ENCODE measurements around the gene MED12L.

The MED12L gene

GRCh38 chr3:151276687-151277042, 191.2 kb downstream of the MED12L start:
- H3K9me3 ChIP-seq (ENCODE audit: control insufficient read depth in 5 of 5, low read length in 5 of 5): no peaks in the 10 kb centered on the region
- H3K4me1 ChIP-seq (ENCODE audit: control insufficient read depth in 5 of 5, insufficient read depth in 5 of 5, low read length in 5 of 5): peaks cover 0 to 8% (median 0%) of the 10 kb centered on the region in 5 donors
- H3K36me3 ChIP-seq (ENCODE audit: control insufficient read depth in 5 of 5, insufficient read depth in 5 of 5, low read length in 5 of 5): no peaks in the 10 kb centered on the region
- H3K9ac ChIP-seq (ENCODE audit: low read length in 5 of 5): no peak overlapping the region
- H3K4me3 ChIP-seq (ENCODE audit: low read depth in 1 of 5, low read length in 5 of 5): peak overlapping the region; percentile 0 to 59 (median 45)
- no peaks in the 10 kb centered on the region for H3K27me3 ChIP-seq (ENCODE audit: control insufficient read depth in 5 of 5, insufficient read depth in 4 of 5, low read length in 5 of 5)
- no peak overlapping the region for H3K27ac ChIP-seq (ENCODE audit: low read depth, low read length)

GRCh38 chr3:151278230-151278629, 192.8 kb downstream of the MED12L start, which contains the start of gene P2RY14:
Gene P2RY14 (minus strand): TSS chr3:151278542. CDS start chr3:151214316, 64,226 bp downstream.
- no peaks in the 10 kb centered on the region for H3K27me3 ChIP-seq (ENCODE audit: control insufficient read depth in 5 of 5, insufficient read depth in 4 of 5, low read length in 5 of 5)
- no peak within 1 kb of the TSS for H3K9ac ChIP-seq (ENCODE audit: low read length in 5 of 5)
- no peaks in the 10 kb centered on the region for H3K36me3 ChIP-seq (ENCODE audit: control insufficient read depth in 5 of 5, insufficient read depth in 5 of 5, low read length in 5 of 5)
- peaks cover 0 to 8% (median 0%) of the 10 kb centered on the region in 5 donors for H3K4me1 ChIP-seq (ENCODE audit: control insufficient read depth in 5 of 5, insufficient read depth in 5 of 5, low read length in 5 of 5)
- no peaks in the 10 kb centered on the region for H3K9me3 ChIP-seq (ENCODE audit: control insufficient read depth in 5 of 5, low read length in 5 of 5)
- H3K4me3 ChIP-seq (ENCODE audit: low read depth in 1 of 5, low read length in 5 of 5): peak within 1 kb of the TSS; percentile 23 to 59 (median 53)
- no peak within 1 kb of the TSS for H3K27ac ChIP-seq (ENCODE audit: low read depth, low read length)

- H3K4me1 ChIP-seq (ENCODE audit: control insufficient read depth in 5 of 5, insufficient read depth in 5 of 5, low read length in 5 of 5): peaks cover 0 to 9% (median 7%) of the 10 kb centered on the region in 5 donors
- no peak overlapping the region for H3K9ac ChIP-seq (ENCODE audit: low read length in 5 of 5)
- H3K27ac ChIP-seq (ENCODE audit: low read depth, low read length): no peak overlapping the region
- no peaks in the 10 kb centered on the region for H3K27me3 ChIP-seq (ENCODE audit: control insufficient read depth in 5 of 5, insufficient read depth in 4 of 5, low read length in 5 of 5)
- H3K9me3 ChIP-seq (ENCODE audit: control insufficient read depth in 5 of 5, low read length in 5 of 5): no peaks in the 10 kb centered on the region
- H3K36me3 ChIP-seq (ENCODE audit: control insufficient read depth in 5 of 5, insufficient read depth in 5 of 5, low read length in 5 of 5): no peaks in the 10 kb centered on the region
- no peak overlapping the region for H3K4me3 ChIP-seq (ENCODE audit: low read depth in 1 of 5, low read length in 5 of 5)
Observed at GRCh38 chr3:151281671-151282324, 196.3 kb downstream of the MED12L start.

- no peak overlapping the region for H3K27ac ChIP-seq (ENCODE audit: low read depth, low read length)
- peaks cover 0 to 9% (median 7%) of the 10 kb centered on the region in 5 donors for H3K4me1 ChIP-seq (ENCODE audit: control insufficient read depth in 5 of 5, insufficient read depth in 5 of 5, low read length in 5 of 5)
- no peaks in the 10 kb centered on the region for H3K36me3 ChIP-seq (ENCODE audit: control insufficient read depth in 5 of 5, insufficient read depth in 5 of 5, low read length in 5 of 5)
- H3K27me3 ChIP-seq (ENCODE audit: control insufficient read depth in 5 of 5, insufficient read depth in 4 of 5, low read length in 5 of 5): no peaks in the 10 kb centered on the region
- H3K9ac ChIP-seq (ENCODE audit: low read length in 5 of 5): no peak overlapping the region
- H3K9me3 ChIP-seq (ENCODE audit: control insufficient read depth in 5 of 5, low read length in 5 of 5): no peaks in the 10 kb centered on the region
- no peak overlapping the region for H3K4me3 ChIP-seq (ENCODE audit: low read depth in 1 of 5, low read length in 5 of 5)
Observed at GRCh38 chr3:151282921-151283320, 197.5 kb downstream of the MED12L start.

- Histone ChIP-seq H3K36me3 (ENCODE audit: control insufficient read depth in 5 of 5, insufficient read depth in 5 of 5, low read length in 5 of 5) (no peaks in the 10 kb centered on the region), H3K4me3 (ENCODE audit: low read depth in 1 of 5, low read length in 5 of 5) (no peak overlapping the region), H3K27ac (ENCODE audit: low read depth, low read length) (no peak overlapping the region), H3K4me1 (ENCODE audit: control insufficient read depth in 5 of 5, insufficient read depth in 5 of 5, low read length in 5 of 5) (peaks cover 0 to 9% (median 7%) of the 10 kb centered on the region in 5 donors), H3K27me3 (ENCODE audit: control insufficient read depth in 5 of 5, insufficient read depth in 4 of 5, low read length in 5 of 5) (no peaks in the 10 kb centered on the region), H3K9ac (ENCODE audit: low read length in 5 of 5) (no peak overlapping the region), H3K9me3 (ENCODE audit: control insufficient read depth in 5 of 5, low read length in 5 of 5) (no peaks in the 10 kb centered on the region)
Observed at GRCh38 chr3:151283387-151283786, 197.9 kb downstream of the MED12L start.

GRCh38 chr3:151283907-151284461, 198.5 kb downstream of the MED12L start:
- Histone ChIP-seq H3K27ac (ENCODE audit: low read depth, low read length) (no peak overlapping the region), H3K9me3 (ENCODE audit: control insufficient read depth in 5 of 5, low read length in 5 of 5) (no peaks in the 10 kb centered on the region), H3K4me1 (ENCODE audit: control insufficient read depth in 5 of 5, insufficient read depth in 5 of 5, low read length in 5 of 5) (peaks cover 0 to 7% (median 5%) of the 10 kb centered on the region in 5 donors), H3K27me3 (ENCODE audit: control insufficient read depth in 5 of 5, insufficient read depth in 4 of 5, low read length in 5 of 5) (no peaks in the 10 kb centered on the region), H3K4me3 (ENCODE audit: low read depth in 1 of 5, low read length in 5 of 5) (no peak overlapping the region), H3K9ac (ENCODE audit: low read length in 5 of 5) (peak overlapping the region in 1 of 5 donors; percentile 53), H3K36me3 (ENCODE audit: control insufficient read depth in 5 of 5, insufficient read depth in 5 of 5, low read length in 5 of 5) (no peaks in the 10 kb centered on the region)

GRCh38 chr3:151285940-151286339, 200.5 kb downstream of the MED12L start:
- Histone ChIP-seq H3K36me3 (ENCODE audit: control insufficient read depth in 5 of 5, insufficient read depth in 5 of 5, low read length in 5 of 5) (no peaks in the 10 kb centered on the region), H3K27ac (ENCODE audit: low read depth, low read length) (no peak overlapping the region), H3K27me3 (ENCODE audit: control insufficient read depth in 5 of 5, insufficient read depth in 4 of 5, low read length in 5 of 5) (no peaks in the 10 kb centered on the region), H3K9ac (ENCODE audit: low read length in 5 of 5) (no peak overlapping the region), H3K4me3 (ENCODE audit: low read depth in 1 of 5, low read length in 5 of 5) (no peak overlapping the region), H3K9me3 (ENCODE audit: control insufficient read depth in 5 of 5, low read length in 5 of 5) (no peaks in the 10 kb centered on the region), H3K4me1 (ENCODE audit: control insufficient read depth in 5 of 5, insufficient read depth in 5 of 5, low read length in 5 of 5) (peaks cover 0 to 7% (median 4%) of the 10 kb centered on the region in 5 donors)

- no peaks in the 10 kb centered on the region for H3K36me3 ChIP-seq (ENCODE audit: control insufficient read depth in 5 of 5, insufficient read depth in 5 of 5, low read length in 5 of 5)
- H3K27me3 ChIP-seq (ENCODE audit: control insufficient read depth in 5 of 5, insufficient read depth in 4 of 5, low read length in 5 of 5): no peaks in the 10 kb centered on the region
- no peaks in the 10 kb centered on the region for H3K9me3 ChIP-seq (ENCODE audit: control insufficient read depth in 5 of 5, low read length in 5 of 5)
- no peaks in the 10 kb centered on the region for H3K4me1 ChIP-seq (ENCODE audit: control insufficient read depth in 5 of 5, insufficient read depth in 5 of 5, low read length in 5 of 5)
- no peak overlapping the region for H3K9ac ChIP-seq (ENCODE audit: low read length in 5 of 5)
- no peak overlapping the region for H3K4me3 ChIP-seq (ENCODE audit: low read depth in 1 of 5, low read length in 5 of 5)
- H3K27ac ChIP-seq (ENCODE audit: low read depth, low read length): no peak overlapping the region
Observed at GRCh38 chr3:151289445-151289844, 204.0 kb downstream of the MED12L start.

GRCh38 chr3:151290673-151291072, 205.2 kb downstream of the MED12L start:
- no peak overlapping the region for H3K4me3 ChIP-seq (ENCODE audit: low read depth in 1 of 5, low read length in 5 of 5)
- H3K9me3 ChIP-seq (ENCODE audit: control insufficient read depth in 5 of 5, low read length in 5 of 5): no peaks in the 10 kb centered on the region
- no peaks in the 10 kb centered on the region for H3K36me3 ChIP-seq (ENCODE audit: control insufficient read depth in 5 of 5, insufficient read depth in 5 of 5, low read length in 5 of 5)
- H3K4me1 ChIP-seq (ENCODE audit: control insufficient read depth in 5 of 5, insufficient read depth in 5 of 5, low read length in 5 of 5): no peaks in the 10 kb centered on the region
- no peak overlapping the region for H3K27ac ChIP-seq (ENCODE audit: low read depth, low read length)
- no peaks in the 10 kb centered on the region for H3K27me3 ChIP-seq (ENCODE audit: control insufficient read depth in 5 of 5, insufficient read depth in 4 of 5, low read length in 5 of 5)
- H3K9ac ChIP-seq (ENCODE audit: low read length in 5 of 5): no peak overlapping the region

- Histone ChIP-seq H3K4me3 (ENCODE audit: low read depth in 1 of 5, low read length in 5 of 5) (no peak overlapping the region), H3K36me3 (ENCODE audit: control insufficient read depth in 5 of 5, insufficient read depth in 5 of 5, low read length in 5 of 5) (no peaks in the 10 kb centered on the region), H3K27ac (ENCODE audit: low read depth, low read length) (no peak overlapping the region), H3K9ac (ENCODE audit: low read length in 5 of 5) (no peak overlapping the region), H3K27me3 (ENCODE audit: control insufficient read depth in 5 of 5, insufficient read depth in 4 of 5, low read length in 5 of 5) (no peaks in the 10 kb centered on the region), H3K9me3 (ENCODE audit: control insufficient read depth in 5 of 5, low read length in 5 of 5) (no peaks in the 10 kb centered on the region), H3K4me1 (ENCODE audit: control insufficient read depth in 5 of 5, insufficient read depth in 5 of 5, low read length in 5 of 5) (no peaks in the 10 kb centered on the region)
Observed at GRCh38 chr3:151293127-151293526, 207.7 kb downstream of the MED12L start.

Measured in subcutaneous abdominal adipose tissue (tissue), 5 donors.